Measurements from ENCODE around the gene LENG8.
"Not testable (repeated sequence)": the region's sequence is repeated elsewhere in the genome, so short reads cannot be mapped to it uniquely, and the experiment has no call there.

DNA sequence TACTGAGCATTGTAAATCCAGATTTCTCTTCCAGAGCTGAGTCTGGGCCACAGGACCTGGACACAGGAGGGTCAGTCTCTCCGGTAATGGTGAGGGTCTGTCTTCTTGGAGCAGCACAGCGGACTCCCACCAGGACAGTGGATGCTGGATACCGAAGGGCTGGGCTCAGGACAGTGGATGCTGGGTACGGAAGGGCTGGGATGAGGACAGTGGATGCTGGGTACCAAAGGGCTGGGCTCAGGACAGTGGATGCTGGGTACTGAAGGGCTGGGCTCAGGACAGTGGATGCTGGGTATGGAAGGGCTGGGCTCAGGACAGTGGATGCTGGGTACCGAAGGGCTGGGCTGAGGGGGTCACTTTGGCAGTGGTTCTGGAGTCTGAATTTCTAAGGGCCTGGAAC, 44.1 kb downstream of the LENG8 start:
- not testable (repeated sequence) for TF ChIP-seq POLR2A, POLR2AphosphoS5 (IDR thresholded peaks at IDR 0.05)
- TF ChIP-seq, protein P1, sequence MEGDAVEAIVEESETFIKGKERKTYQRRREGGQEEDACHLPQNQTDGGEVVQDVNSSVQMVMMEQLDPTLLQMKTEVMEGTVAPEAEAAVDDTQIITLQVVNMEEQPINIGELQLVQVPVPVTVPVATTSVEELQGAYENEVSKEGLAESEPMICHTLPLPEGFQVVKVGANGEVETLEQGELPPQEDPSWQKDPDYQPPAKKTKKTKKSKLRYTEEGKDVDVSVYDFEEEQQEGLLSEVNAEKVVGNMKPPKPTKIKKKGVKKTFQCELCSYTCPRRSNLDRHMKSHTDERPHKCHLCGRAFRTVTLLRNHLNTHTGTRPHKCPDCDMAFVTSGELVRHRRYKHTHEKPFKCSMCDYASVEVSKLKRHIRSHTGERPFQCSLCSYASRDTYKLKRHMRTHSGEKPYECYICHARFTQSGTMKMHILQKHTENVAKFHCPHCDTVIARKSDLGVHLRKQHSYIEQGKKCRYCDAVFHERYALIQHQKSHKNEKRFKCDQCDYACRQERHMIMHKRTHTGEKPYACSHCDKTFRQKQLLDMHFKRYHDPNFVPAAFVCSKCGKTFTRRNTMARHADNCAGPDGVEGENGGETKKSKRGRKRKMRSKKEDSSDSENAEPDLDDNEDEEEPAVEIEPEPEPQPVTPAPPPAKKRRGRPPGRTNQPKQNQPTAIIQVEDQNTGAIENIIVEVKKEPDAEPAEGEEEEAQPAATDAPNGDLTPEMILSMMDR (IDR thresholded peaks at IDR 0.05): not testable (repeated sequence)
